Sigmoid colon (tissue), 4 donors: ENCODE data around the gene TNFRSF13B.

Experiments used
- CTCF ChIP-seq, 4 experiments: fragments of 450-650 bp in 3 of 4; fragments of 200-600 bp in 1 of 4; IDR thresholded peaks; one replicate each; pipeline ENCODE4 v1.5.1; 2016 to 2019; ENCODE audit warnings: antibody characterized with exemption in 4 of 4, mild to moderate bottlenecking in 3 of 4, moderate library complexity in 2 of 4
- EP300 ChIP-seq, 4 donors: sonication (generic); formaldehyde crosslinking; IDR thresholded peaks; one replicate each; pipeline ENCODE4 v1.6.1; 2017; ENCODE audit warnings: antibody characterized with exemption in 4 of 4
- POLR2A ChIP-seq, 2 donors: fragments of 450-650 bp; IDR thresholded peaks; one replicate each; pipeline ENCODE4 v1.6.1; 2016; ENCODE audit warnings: antibody characterized with exemption in 2 of 2, mild to moderate bottlenecking in 2 of 2, moderate library complexity in 2 of 2
- POLR2AphosphoS5 ChIP-seq, 4 donors: sonication (generic); formaldehyde crosslinking; IDR thresholded peaks; one replicate each; pipeline ENCODE4 v1.6.1; 2017; ENCODE audit warnings: antibody characterized with exemption in 4 of 4

DNA sequence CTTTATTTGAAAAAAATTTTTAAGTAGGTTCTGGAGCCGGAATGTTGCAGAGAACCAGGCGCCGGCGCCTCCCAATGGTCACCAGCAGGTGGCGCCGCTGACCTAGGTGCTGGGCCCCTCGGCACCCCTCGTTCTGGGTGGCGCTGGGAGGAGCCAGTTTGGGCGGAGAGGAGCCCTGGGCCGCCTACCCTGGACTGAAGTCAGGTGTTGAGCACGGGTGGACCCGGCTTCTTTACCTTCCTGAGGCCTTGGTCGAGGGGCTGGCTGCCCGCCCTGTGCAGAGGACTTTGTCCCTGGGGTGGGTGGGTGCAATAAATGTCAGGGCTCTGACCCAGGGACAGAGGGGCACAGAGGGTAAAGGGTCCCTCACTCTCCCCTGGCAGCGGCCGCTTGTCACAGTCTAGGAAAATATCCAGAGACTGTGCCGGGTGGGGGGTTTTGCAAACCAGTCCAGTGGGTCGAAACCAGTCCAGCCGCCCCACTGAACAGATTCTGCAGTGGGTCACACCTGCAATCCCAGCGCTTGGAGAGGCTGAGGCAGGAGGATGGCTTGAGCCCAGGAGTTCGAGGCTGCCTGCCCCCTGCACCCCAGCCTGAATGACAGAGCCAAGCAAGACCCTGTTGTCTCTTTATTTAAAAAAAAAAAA is 30.1 kb upstream of the TNFRSF13B start:
- TF ChIP-seq CTCF (IDR thresholded peaks at IDR 0.05) (peak; percentile 76 to 96 (median 90)), POLR2A (IDR thresholded peaks at IDR 0.05) (no peak), POLR2AphosphoS5 (IDR thresholded peaks at IDR 0.05) (peak in 1 of 4 donors; percentile 11), EP300 (IDR thresholded peaks at IDR 0.05) (no peak)
